Measurements from ENCODE around the gene IWS1.

DNA sequence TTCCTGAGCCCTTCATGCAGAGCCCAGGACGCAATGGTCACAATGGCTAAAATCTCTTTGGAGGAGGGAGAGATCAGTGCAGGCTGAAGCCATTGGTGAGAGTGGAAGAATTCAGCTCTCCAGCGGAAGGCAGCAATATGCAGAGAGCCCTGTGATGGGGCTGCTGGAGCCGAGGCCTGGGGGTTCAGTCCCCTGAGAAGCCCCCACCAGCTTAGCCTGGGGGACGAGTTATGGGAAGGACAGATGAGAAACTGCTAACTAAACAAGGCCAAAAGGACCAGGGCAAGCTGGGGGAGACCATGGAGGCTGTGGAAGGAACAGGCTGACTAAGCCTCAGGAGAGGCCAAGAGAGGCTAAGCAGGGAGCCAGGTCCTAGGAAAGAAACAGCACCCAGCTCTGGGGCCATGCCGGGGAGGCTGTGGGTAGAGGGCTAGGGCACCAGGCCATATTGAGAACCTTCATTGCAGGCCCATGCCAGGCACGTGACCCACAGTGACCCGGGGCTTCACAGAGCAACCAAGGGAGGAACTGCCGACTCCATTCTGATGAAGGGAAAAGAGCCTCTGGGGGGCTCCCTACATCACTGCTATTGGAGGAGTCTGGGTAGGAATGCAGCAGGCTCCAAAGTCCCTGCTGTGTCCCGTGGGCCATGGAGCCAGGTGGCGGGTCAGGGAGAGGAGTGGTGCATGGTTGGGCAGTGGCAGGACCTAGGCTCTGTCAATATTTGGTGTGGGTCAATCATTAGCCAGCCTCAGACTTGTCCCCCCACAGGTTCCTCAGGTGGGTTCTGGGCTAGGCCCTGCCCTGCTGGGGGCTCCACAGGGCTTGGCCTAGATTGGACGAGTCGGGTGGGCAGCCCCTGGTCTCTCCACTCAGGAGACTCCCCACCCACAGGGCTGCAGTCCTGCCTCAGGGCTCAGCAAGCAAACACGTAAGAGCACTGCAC is 88.2 kb downstream of the IWS1 start:
- no peak for TF ChIP-seq CTCF (IDR thresholded peaks at IDR 0.05)
- no peak for TF ChIP-seq POLR2A (IDR thresholded peaks at IDR 0.05)
